G401 (cell line): ENCODE measurements around the gene PPP2R3B. TPM values are rescaled to one million over a fixed set of nuclear protein-coding genes. Genes with fewer than 3 reads are reported as not detected.

ENCODE experiments used
- DNase-seq: peaks from one replicate; pipeline ENCODE4 v3.0.0-alpha.2; 2015; ENCODE audit warnings: low spot score
- in situ Hi-C: cut with HindIII; loops from 2 replicates; pipeline ENCODE4 v1.10.0; 2016; ENCODE audit warnings: low sequenced_read_pairs, mixed read lengths
- total RNA-seq: library from RNA; depleted of rRNA; stranded (reverse); fragments of >200 nt; shearing (Covaris generic); gene quantifications from 2 replicates; pipeline ENCODE4 v1.2.3, GENCODE V29; 2014

Gene PPP2R3B
- total RNA-seq, 1 experiment from 2014 or later = 77.9 TPM

GRCh38 chrX:346034-346813 lies 40.5 kb downstream of the PPP2R3B start:
- in situ Hi-C loops = no loop called here
- DNase-seq = no peak

GRCh38 chrX:345020-345925 lies 41.4 kb downstream of the PPP2R3B start:
- in situ Hi-C loops = no loop called here

GRCh38 chrX:344371-344901 lies 42.3 kb downstream of the PPP2R3B start:
- no peak for DNase-seq

More at GRCh38 chrX:345020-345925, 41.4 kb downstream of the PPP2R3B start:
- DNase-seq = no peak

GRCh38 chrX:341541-342101 lies 45.1 kb downstream of the PPP2R3B start:
- in situ Hi-C loops = no loop called here
- no peak for DNase-seq

More at GRCh38 chrX:344371-344901, 42.3 kb downstream of the PPP2R3B start:
- in situ Hi-C loops = no loop called here

- no peak for DNase-seq
Measured at GRCh38 chrX:340641-341423, 45.9 kb downstream of the PPP2R3B start.

GRCh38 chrX:340121-340520 lies 46.6 kb downstream of the PPP2R3B start:
- DNase-seq = no peak
- in situ Hi-C loops = no loop called here

More at GRCh38 chrX:340641-341423, 45.9 kb downstream of the PPP2R3B start:
- in situ Hi-C loops = no loop called here

- no peak for DNase-seq
- in situ Hi-C loops = no loop called here
Measured at GRCh38 chrX:338836-339400, 47.8 kb downstream of the PPP2R3B start.

- DNase-seq = no peak
- in situ Hi-C loops = no loop called here
Measured at GRCh38 chrX:338281-338835, 48.3 kb downstream of the PPP2R3B start.

- in situ Hi-C loops = no loop called here
- no peak for DNase-seq
Measured at GRCh38 chrX:337331-337831, 49.3 kb downstream of the PPP2R3B start.

GRCh38 chrX:336227-336626 lies 50.5 kb downstream of the PPP2R3B start:
- no peak for DNase-seq
- in situ Hi-C loops = no loop called here

- in situ Hi-C loops = no loop called here
- no peak for DNase-seq
Measured at GRCh38 chrX:335758-336155, 51.0 kb downstream of the PPP2R3B start.

GRCh38 chrX:334971-335757 lies 51.5 kb downstream of the PPP2R3B start:
- no peak for DNase-seq
- in situ Hi-C loops = no loop called here

GRCh38 chrX:334331-334891 lies 52.3 kb downstream of the PPP2R3B start:
- in situ Hi-C loops = no loop called here
- DNase-seq = no peak

- no peak for DNase-seq
- in situ Hi-C loops = no loop called here
Measured at GRCh38 chrX:333611-334311, 52.9 kb downstream of the PPP2R3B start.

GRCh38 chrX:332916-333610 lies 53.6 kb downstream of the PPP2R3B start:
- in situ Hi-C loops = no loop called here

GRCh38 chrX:332496-332860 lies 54.2 kb downstream of the PPP2R3B start:
- in situ Hi-C loops = no loop called here
- no peak for DNase-seq

More at GRCh38 chrX:332916-333610, 53.6 kb downstream of the PPP2R3B start:
- no peak for DNase-seq
